ENCODE data around the gene TRIAP1.

The TRIAP1 gene

DNA sequence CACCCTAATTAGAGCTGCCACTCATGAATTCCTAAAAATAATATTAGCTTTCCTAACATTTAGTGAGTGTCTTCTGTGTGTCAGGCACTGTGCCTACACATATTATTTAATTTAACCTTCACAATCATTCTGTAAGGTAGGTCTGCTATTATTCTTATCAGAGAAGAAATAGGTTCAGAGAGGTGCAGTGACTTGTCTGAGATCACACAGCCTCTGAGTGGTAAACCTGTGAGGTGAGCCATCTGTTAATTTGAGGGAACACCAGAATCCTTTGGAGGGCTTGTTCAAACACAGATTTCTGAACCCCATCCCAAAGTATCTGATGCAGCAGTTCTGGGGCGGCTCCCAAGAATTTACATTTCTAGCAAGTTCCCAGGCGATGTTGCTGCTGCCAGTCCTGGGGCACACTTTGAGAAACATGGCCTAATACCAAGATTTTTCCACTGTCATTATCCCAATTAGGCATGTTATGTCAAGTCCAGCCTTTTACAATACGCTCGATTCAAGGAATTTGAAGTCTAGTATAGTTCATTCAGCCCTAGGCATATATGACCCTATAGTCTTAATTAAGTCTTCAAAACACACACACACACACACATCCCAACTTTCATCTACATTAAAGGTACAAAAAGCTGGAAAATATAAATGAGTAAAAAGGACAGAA lies 28.1 kb downstream of the TRIAP1 start:
- H3K36me3 ChIP-seq (replicated peaks), result no peaks in the 10 kb centered on the region
- TF ChIP-seq, protein P1, sequence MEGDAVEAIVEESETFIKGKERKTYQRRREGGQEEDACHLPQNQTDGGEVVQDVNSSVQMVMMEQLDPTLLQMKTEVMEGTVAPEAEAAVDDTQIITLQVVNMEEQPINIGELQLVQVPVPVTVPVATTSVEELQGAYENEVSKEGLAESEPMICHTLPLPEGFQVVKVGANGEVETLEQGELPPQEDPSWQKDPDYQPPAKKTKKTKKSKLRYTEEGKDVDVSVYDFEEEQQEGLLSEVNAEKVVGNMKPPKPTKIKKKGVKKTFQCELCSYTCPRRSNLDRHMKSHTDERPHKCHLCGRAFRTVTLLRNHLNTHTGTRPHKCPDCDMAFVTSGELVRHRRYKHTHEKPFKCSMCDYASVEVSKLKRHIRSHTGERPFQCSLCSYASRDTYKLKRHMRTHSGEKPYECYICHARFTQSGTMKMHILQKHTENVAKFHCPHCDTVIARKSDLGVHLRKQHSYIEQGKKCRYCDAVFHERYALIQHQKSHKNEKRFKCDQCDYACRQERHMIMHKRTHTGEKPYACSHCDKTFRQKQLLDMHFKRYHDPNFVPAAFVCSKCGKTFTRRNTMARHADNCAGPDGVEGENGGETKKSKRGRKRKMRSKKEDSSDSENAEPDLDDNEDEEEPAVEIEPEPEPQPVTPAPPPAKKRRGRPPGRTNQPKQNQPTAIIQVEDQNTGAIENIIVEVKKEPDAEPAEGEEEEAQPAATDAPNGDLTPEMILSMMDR (IDR thresholded peaks at IDR 0.05; ENCODE audit: low read depth, low read length, missing control alignments), result no peak
- DNase-seq, result no peak
- in situ Hi-C loops (cut with HindIII; ENCODE audit: low pct_ligation_motif_present, low sequenced_read_pairs), result no loop called here
- no peak overlapping the region for H3K27ac ChIP-seq
- H3K4me3 ChIP-seq (ENCODE audit: low read depth, low read length), result no peak overlapping the region
- H3K27me3 ChIP-seq (replicated peaks), result no peaks in the 10 kb centered on the region

DNA sequence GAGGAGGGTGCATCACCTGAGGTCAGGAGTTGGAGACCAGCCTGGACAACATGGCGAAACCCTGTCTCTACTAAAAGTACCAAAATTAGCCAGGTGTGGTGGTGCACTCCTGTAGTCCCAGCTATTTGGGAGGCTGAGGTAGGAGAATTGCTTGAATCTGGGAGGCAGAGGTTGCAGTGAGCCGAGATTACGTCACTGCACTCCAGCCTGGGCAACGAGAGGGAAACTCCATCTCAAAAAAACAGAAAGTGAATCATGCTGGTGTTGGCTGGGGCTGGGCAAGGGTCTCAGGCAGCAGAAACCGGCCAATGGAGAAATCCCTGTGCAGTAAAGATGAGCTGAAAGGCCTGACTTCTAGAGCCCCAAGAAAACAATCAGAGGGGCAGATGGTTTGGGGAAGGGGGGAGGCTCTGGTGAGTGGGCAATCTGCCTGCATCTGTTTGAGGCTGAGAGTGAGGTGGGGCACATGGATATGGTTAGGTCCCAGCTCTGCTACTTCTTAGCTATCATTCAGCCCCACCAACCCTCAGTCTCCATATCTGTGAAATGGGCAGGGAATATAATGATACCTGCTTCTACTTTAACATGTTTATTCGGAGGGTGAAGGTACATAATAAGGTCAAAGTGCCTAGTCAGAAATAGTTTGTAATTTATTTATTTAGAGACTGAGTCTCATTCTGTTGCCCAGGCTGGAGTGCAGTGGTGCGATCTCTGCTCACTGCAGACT lies 29.5 kb downstream of the TRIAP1 start:
- no peaks in the 10 kb centered on the region for H3K27me3 ChIP-seq (replicated peaks)
- H3K27ac ChIP-seq, result no peak overlapping the region
- DNase-seq, result no peak
- in situ Hi-C loops (cut with HindIII; ENCODE audit: low pct_ligation_motif_present, low sequenced_read_pairs), result no loop called here
- H3K36me3 ChIP-seq (replicated peaks), result no peaks in the 10 kb centered on the region
- TF ChIP-seq, protein P1 (IDR thresholded peaks at IDR 0.05; ENCODE audit: low read depth, low read length, missing control alignments), result no peak
- H3K4me3 ChIP-seq (ENCODE audit: low read depth, low read length), result no peak overlapping the region

DNA sequence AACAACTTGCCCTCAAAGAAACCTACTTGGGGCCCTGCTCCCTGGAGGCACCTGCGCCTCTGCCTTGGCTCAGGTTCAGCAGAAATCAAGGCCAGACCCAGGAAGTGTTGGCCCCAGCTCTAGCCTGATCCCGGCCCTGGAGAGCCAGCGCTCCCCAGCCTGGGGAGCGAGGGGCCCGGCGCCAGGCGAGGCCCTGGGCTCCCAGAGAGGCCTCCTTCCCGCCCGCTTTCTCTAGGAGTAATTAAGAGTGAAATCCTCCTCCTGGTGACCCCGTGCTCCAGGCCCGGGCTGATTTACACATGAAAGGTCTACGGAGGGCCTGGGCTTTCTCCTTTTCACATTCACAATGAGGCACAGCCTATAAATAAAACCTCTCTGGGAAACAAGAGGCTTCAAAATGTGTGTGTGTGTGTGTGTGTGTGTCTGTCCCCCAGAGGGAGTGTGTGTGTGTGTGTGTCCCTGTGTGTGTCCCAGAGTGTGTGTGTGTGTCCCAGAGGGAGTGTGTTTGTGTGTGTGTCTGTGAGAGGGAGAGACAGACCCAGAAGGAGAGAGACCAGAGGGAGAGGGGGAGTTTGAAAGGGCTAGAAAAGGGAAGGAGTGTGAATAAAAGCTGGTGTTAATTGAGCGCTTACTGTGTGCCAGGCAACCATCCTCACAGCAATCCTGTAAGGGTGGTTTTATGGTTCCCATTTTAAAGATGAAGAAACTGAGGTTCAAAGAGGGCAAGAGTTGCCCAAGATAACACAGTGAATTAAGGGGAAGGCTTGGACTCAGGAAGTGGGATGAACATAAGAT lies 32.1 kb downstream of the TRIAP1 start:
- Histone ChIP-seq H3K27ac (no peak overlapping the region), H3K27me3 (replicated peaks) (no peaks in the 10 kb centered on the region), H3K4me3 (ENCODE audit: low read depth, low read length) (no peak overlapping the region), H3K36me3 (replicated peaks) (no peaks in the 10 kb centered on the region)
- in situ Hi-C loops (cut with HindIII; ENCODE audit: low pct_ligation_motif_present, low sequenced_read_pairs), result no loop called here
- TF ChIP-seq, protein P1 (IDR thresholded peaks at IDR 0.05; ENCODE audit: low read depth, low read length, missing control alignments), result no peak
- no peak for DNase-seq

DNA sequence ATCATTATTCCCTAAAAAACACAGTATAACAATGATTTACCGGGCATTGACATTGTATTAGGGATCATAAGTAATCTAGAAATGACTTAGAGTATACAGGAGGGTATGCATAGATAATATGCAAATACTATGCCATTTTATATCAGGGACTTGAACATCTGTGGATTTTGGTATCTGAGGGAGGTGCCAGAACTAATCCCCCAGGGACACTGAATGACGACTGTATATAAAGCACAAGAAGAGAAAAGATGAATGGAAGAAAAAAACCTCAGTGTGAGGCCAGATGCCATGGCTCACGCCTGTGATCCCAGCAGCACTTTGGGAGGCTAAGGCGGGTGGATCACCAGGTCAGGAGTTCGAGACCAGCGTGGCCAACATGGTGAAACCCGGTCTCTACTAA lies 33.8 kb downstream of the TRIAP1 start:
- TF ChIP-seq, protein P1 (IDR thresholded peaks at IDR 0.05; ENCODE audit: low read depth, low read length, missing control alignments), result no peak
- in situ Hi-C loops (cut with HindIII; ENCODE audit: low pct_ligation_motif_present, low sequenced_read_pairs), result no loop called here
- H3K36me3 ChIP-seq (replicated peaks), result no peaks in the 10 kb centered on the region
- no peaks in the 10 kb centered on the region for H3K27me3 ChIP-seq (replicated peaks)
- H3K4me3 ChIP-seq (ENCODE audit: low read depth, low read length), result no peak overlapping the region
- DNase-seq, result no peak
- H3K27ac ChIP-seq, result no peak overlapping the region

DNA sequence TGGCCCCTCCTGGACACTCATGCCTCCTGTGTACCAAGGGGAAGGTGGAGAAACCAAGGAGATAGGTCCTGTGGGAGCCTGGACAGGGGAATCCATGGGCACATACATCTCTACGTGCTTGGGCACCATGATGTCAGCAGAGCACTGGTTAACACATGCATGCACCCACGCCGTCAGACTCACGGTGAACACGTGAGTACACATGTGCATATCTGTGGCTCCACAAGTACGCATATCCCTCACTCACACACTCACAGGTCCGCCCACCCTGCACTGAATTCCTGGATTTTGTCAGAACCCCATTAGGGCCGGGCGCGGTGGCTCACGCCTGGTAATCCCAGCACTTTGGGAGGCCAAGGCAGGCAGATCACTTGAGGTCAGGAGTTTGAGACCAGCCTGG lies 37.4 kb downstream of the TRIAP1 start:
- no peak for DNase-seq
- TF ChIP-seq, protein P1 (IDR thresholded peaks at IDR 0.05; ENCODE audit: low read depth, low read length, missing control alignments), result no peak
- no peak overlapping the region for H3K27ac ChIP-seq
- H3K36me3 ChIP-seq (replicated peaks), result no peaks in the 10 kb centered on the region
- in situ Hi-C loops (cut with HindIII; ENCODE audit: low pct_ligation_motif_present, low sequenced_read_pairs), result no loop called here
- no peaks in the 10 kb centered on the region for H3K27me3 ChIP-seq (replicated peaks)
- no peak overlapping the region for H3K4me3 ChIP-seq (ENCODE audit: low read depth, low read length)

All from brain microvascular endothelial cell (primary cell).